ENCODE results near the gene DHCR24.

Gene DHCR24

DNA sequence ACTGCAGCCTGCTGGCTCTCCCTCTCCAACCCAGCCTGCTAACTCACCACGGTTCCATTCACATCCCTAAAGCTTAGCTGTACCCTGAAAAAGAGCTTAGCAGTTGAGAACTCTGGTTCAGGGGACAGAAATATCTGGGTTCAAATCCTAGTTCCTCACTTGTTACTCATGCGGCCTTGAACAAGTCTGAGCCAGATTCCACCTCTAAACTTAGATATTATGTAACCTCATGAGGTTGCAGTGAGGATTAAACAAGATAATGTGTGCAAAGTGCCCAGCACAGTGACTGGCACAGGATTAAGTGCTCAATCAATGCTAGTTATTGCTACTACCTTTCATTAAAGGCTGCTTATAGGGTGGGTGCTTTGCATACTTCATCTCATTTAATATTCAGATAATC, 41.3 kb upstream of the DHCR24 start:
- TF ChIP-seq, protein P1, sequence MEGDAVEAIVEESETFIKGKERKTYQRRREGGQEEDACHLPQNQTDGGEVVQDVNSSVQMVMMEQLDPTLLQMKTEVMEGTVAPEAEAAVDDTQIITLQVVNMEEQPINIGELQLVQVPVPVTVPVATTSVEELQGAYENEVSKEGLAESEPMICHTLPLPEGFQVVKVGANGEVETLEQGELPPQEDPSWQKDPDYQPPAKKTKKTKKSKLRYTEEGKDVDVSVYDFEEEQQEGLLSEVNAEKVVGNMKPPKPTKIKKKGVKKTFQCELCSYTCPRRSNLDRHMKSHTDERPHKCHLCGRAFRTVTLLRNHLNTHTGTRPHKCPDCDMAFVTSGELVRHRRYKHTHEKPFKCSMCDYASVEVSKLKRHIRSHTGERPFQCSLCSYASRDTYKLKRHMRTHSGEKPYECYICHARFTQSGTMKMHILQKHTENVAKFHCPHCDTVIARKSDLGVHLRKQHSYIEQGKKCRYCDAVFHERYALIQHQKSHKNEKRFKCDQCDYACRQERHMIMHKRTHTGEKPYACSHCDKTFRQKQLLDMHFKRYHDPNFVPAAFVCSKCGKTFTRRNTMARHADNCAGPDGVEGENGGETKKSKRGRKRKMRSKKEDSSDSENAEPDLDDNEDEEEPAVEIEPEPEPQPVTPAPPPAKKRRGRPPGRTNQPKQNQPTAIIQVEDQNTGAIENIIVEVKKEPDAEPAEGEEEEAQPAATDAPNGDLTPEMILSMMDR (IDR thresholded peaks at IDR 0.05; ENCODE audit: control extremely low read depth, extremely low read depth, low read depth, missing control alignments) = no peak
- CTCF ChIA-PET = interaction anchor here (1.1 to 6.4 kb wide), 3 partner anchors 18 to 94 kb away, joined by 3 to 49 read pairs (median 4); no protein-coding TSS in a partner anchor
- POLR2A ChIA-PET = no interaction called here
- DNase-seq (ENCODE audit: extremely low spot score) = no peak

DNA sequence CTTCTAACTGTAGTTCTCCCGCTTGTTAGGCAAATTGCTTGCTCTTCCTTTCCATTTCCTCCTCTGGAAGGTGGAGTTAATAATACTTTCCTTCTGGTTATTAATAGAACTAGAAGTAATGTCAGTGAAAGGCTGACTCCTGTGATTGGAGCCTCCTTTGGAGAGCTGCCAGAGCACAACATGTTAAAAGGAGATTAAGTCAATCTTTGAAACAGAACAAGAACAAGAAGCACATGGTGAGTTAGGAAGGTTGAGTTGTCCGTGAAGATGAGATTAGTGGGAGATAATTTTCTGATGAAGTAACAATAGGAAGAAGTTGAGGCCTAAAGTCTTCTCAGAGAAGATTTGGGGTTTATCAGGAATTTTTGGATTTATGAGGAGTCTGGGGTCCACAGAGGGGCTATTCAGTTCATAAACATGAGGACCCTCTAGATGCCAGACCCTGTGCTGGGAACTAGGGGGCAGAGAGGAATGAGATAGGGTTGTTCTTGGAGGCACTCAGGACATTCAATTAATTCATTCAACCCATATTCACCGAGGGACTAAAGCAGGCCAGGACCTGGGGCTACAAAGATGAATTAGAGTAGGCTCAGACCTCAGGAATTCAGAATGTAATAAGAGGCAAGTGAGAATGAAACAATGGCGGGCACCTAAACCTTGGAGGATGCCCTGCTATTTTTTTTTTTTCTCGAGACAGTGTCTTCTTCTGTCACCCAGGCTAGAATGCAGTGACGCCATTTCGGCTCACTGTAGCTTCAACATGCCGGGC, 40.7 kb upstream of the DHCR24 start:
- TF ChIP-seq, protein P1 (IDR thresholded peaks at IDR 0.05; ENCODE audit: control extremely low read depth, extremely low read depth, low read depth, missing control alignments) = no peak
- no peak for DNase-seq (ENCODE audit: extremely low spot score)
- ChIA-PET POLR2A (no interaction called here), CTCF (interaction anchor here (1.0 to 6.4 kb wide), 3 partner anchors 18 to 95 kb away, joined by 3 to 49 read pairs (median 3); no protein-coding TSS in a partner anchor)

DNA sequence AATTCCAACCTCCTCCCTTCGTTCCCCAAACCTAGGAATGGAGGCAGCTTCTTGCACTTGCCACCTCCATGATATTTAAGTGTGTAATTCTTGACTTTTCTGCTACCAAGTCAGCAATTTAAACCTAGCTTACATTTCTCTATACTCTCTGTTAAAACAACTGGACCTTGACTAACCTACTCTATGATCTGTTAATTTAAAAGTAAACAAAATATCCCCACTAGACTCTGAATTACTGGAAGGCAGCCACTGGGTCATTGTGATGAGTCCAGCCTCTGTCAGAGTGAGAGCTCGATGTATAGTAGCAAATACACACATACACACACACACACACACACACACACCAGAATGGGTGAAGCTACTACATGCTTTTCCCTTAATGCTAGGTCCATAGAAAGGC, 40.0 kb upstream of the DHCR24 start:
- TF ChIP-seq, protein P1 (IDR thresholded peaks at IDR 0.05; ENCODE audit: control extremely low read depth, extremely low read depth, low read depth, missing control alignments) = no peak
- POLR2A ChIA-PET = no interaction called here
- CTCF ChIA-PET = interaction anchor here (1.0 to 6.4 kb wide), 2 partner anchors 19 to 95 kb away, joined by 3 to 49 read pairs; no protein-coding TSS in a partner anchor
- DNase-seq (ENCODE audit: extremely low spot score) = no peak

DNA sequence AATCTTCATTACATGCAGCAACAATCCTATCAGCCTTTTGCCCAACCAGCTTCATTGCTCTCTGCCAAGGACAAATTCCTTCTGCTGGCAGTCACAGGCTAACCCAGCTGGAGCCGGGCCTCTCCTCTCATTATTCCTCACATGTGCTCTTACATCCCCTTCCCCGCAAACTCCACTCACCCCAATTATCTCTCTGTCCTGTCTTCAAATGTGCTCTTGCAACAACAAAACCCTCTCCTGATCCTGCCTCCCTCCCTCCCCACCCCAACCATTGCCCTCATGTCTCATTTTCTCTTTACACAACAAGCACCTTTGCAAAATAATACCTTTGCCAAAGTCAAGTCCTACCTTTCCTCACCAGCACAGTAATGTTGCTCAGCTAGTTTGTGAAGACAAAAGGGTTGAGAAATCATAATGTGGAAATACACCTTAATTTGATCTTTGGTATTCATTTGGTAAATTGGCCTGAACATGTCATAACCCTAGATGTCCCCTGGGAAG, 36.0 kb upstream of the DHCR24 start:
- ChIA-PET POLR2A (no interaction called here), CTCF (interaction anchor here (1.6 kb wide), 1 partner anchor 22 kb away, joined by 4 read pairs; no protein-coding TSS in a partner anchor)
- no peak for DNase-seq (ENCODE audit: extremely low spot score)
- TF ChIP-seq, protein P1 (IDR thresholded peaks at IDR 0.05; ENCODE audit: control extremely low read depth, extremely low read depth, low read depth, missing control alignments) = no peak

DNA sequence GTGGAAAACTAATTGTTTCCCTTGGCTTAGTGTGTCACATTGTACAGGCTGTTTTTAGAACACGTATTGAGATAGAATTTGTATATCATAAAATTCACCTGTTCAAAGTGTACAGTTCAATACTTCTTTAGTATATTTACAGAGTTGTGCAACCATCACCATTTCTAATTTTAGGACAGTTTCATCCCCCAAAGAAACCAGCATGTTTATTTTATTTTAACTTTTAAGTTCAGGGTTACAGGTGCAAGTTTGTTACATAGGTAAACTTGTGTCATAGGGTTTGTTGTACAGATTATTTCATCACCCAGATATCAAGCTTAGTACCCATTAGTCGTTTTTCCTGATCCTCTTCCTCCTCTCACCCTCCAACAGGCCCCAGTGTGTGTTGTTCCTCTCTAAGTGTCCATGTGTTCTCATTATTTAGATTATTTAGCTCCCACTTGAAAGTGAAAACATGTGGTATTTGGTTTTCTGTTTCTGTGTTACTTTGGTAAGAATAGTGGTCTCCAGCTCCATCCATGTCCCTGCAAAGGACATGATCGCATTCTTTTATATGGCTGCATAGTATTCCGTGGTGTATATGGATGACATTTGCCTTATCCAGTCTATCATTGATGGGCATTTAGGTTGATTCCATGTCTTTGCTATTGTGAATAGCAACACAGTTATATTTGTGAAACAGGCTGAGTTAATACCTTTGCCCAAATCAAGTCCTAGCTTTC, 35.2 kb upstream of the DHCR24 start:
- POLR2A ChIA-PET = no interaction called here
- no peak for DNase-seq (ENCODE audit: extremely low spot score)
- CTCF ChIA-PET = interaction anchor here (1.6 kb wide), 2 partner anchors 23 to 28 kb away, joined by 4 read pairs; no protein-coding TSS in a partner anchor
- TF ChIP-seq, protein P1 (IDR thresholded peaks at IDR 0.05; ENCODE audit: control extremely low read depth, extremely low read depth, low read depth, missing control alignments) = no peak

Measured in GM10248 (cell line).